Nephron progenitor cell (in vitro differentiated cells): Measurements from ENCODE around the gene MMP23B.

Experiments
- DNase-seq: peaks from one replicate; pipeline ENCODE4 v3.0.0; 2021
- H3K27ac Mint-ChIP-seq: 2 replicates; pipeline ENCODE4 v1.8.0; 2021; ENCODE audit warnings: mild to moderate bottlenecking, moderate library complexity, mixed read lengths
- H3K27me3 Mint-ChIP-seq: 2 replicates; pipeline ENCODE4 v1.8.0; 2021; ENCODE audit warnings: mild to moderate bottlenecking, low read depth, mixed read lengths; ENCODE audit not compliant: poor library complexity
- H3K36me3 Mint-ChIP-seq: 2 replicates; pipeline ENCODE4 v1.8.0; 2021; ENCODE audit warnings: low read depth, mixed read lengths
- H3K4me1 Mint-ChIP-seq: 2 replicates; pipeline ENCODE4 v1.8.0; 2021; ENCODE audit warnings: mixed read lengths
- H3K4me3 Mint-ChIP-seq: 2 replicates; pipeline ENCODE4 v1.8.0; 2021; ENCODE audit warnings: mild to moderate bottlenecking, moderate library complexity, mixed read lengths
- H3K9me3 Mint-ChIP-seq: 2 replicates; pipeline ENCODE4 v1.8.0; 2021; ENCODE audit warnings: mild to moderate bottlenecking, moderate library complexity, mixed read lengths
- CTCF ChIP-seq: fragments of 200-600 bp; sonication (generic); IDR thresholded peaks from 2 replicates; pipeline ENCODE4 v1.5.0; 2021; ENCODE audit warnings: antibody characterized with exemption

The MMP23B gene

GRCh38 chr1:1614204-1614953 is 17.6 kb upstream of the MMP23B start:
- DNase-seq: peak; percentile 12
- Mint-ChIP-seq H3K27ac (peak overlapping the region; percentile 93), H3K4me3 (peak overlapping the region; percentile 95), H3K9me3 (no peaks in the 10 kb centered on the region), H3K36me3 (peaks cover 5% of the 10 kb centered on the region), H3K27me3 (peaks cover 4% of the 10 kb centered on the region), H3K4me1 (peaks cover 39% of the 10 kb centered on the region)
- TF ChIP-seq CTCF: no peak

GRCh38 chr1:1614954-1615255 is 17.1 kb upstream of the MMP23B start:
- peaks cover 5% of the 10 kb centered on the region for H3K36me3 Mint-ChIP-seq
- H3K27me3 Mint-ChIP-seq: peaks cover 4% of the 10 kb centered on the region
- peaks cover 39% of the 10 kb centered on the region for H3K4me1 Mint-ChIP-seq
- no peak for DNase-seq
- H3K27ac Mint-ChIP-seq: peak overlapping the region; percentile 93
- no peaks in the 10 kb centered on the region for H3K9me3 Mint-ChIP-seq
- peak overlapping the region; percentile 95 for H3K4me3 Mint-ChIP-seq
- no peak for TF ChIP-seq CTCF

DNA sequence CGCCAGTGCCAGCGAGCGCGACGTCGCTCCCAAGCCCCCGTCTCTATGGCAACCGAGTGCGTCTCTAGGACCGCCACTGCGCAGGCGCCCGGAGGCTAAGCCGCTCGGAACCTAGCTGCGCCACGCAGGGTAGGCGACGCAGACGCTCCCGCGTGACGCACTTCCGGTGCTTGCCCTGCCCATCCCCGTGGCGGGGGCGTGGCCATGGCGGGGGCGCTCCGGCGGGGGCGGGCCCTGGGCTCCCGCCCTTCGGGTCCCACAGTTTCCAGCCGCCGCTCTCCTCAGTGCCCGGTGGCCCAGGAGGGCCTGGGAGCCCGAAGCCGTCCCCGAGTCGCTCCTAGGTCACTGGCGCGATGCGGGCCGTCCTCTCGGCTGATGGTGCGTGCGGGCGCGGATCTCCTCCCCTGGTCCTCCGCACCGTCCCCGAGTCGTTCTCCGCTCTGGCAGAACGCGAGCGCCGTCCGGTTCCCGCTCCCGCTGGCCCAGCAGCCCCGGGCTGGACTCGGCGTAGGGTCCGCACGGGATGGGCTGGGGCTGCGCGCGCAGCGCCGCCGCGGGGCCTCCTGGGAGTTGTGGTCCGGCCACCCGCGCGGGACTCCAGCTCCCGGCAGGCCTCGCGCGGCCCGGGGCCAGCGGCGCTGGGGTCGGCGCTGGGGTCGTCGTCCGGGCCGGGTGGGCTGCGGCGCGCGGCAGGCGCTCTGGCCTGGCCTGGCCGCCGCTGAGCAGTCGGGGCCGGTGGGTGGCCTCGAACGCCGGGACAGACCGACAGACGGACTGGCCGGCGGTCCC is 16.5 kb upstream of the MMP23B start, which contains the start of gene MIB2:
Gene MIB2 (plus strand): TSS at position 245 of the 789 bp plus-strand sequence. CDS start 7,953 bp downstream, outside the sequence.
- Mint-ChIP-seq H3K27ac (peak within 1 kb of the TSS; percentile 93), H3K27me3 (peaks cover 4% of the 10 kb centered on the region), H3K4me3 (peak within 1 kb of the TSS; percentile 95), H3K9me3 (no peaks in the 10 kb centered on the region), H3K36me3 (peaks cover 5% of the 10 kb centered on the region), H3K4me1 (peaks cover 35% of the 10 kb centered on the region)
- TF ChIP-seq CTCF: no peak
- peak; percentile 97 for DNase-seq

- peak; percentile 70 for DNase-seq
- H3K27me3 Mint-ChIP-seq: no peaks in the 10 kb centered on the region
- no peak overlapping the region for H3K27ac Mint-ChIP-seq
- TF ChIP-seq CTCF: no peak
- peaks cover 5% of the 10 kb centered on the region for H3K36me3 Mint-ChIP-seq
- peak overlapping the region; percentile 83 for H3K4me3 Mint-ChIP-seq
- peaks cover 32% of the 10 kb centered on the region for H3K4me1 Mint-ChIP-seq
- H3K9me3 Mint-ChIP-seq: no peaks in the 10 kb centered on the region
These were observed 15.8 kb upstream of the MMP23B start for GRCh38 chr1:1616045-1616790.

GRCh38 chr1:1616838-1617237 is 15.1 kb upstream of the MMP23B start:
- Mint-ChIP-seq H3K27me3 (no peaks in the 10 kb centered on the region), H3K27ac (no peak overlapping the region), H3K4me3 (peak overlapping the region; percentile 83), H3K9me3 (no peaks in the 10 kb centered on the region), H3K36me3 (peaks cover 5% of the 10 kb centered on the region), H3K4me1 (peaks cover 31% of the 10 kb centered on the region)
- DNase-seq: peak; percentile 9
- TF ChIP-seq CTCF: no peak
